Fibroblast of mammary gland (primary cell): Measurements from ENCODE around the gene HHIPL1.

Source experiments
- DNase-seq: peaks from one replicate; pipeline ENCODE4 v3.0.0-alpha.2; 2010; ENCODE audit warnings: low read depth
- H3K4me3 ChIP-seq: 2 replicates; pipeline ENCODE4 v1.5.1; 2011; ENCODE audit warnings: low read depth, mild to moderate bottlenecking, low read length, moderate library complexity; ENCODE audit not compliant: control insufficient read depth
- CTCF ChIP-seq: conservative IDR thresholded peaks from 2 replicates; pipeline ENCODE4 v1.5.1; 2011; ENCODE audit warnings: low read depth, low read length, inconsistent platforms; ENCODE audit not compliant: control insufficient read depth, insufficient read depth

Gene HHIPL1

GRCh38 chr14:99702115-99702514 is 57.2 kb downstream of the HHIPL1 start:
- no peak for DNase-seq
- no peak for TF ChIP-seq CTCF
- no peak overlapping the region for H3K4me3 ChIP-seq

GRCh38 chr14:99703381-99703780 is 58.5 kb downstream of the HHIPL1 start:
- H3K4me3 ChIP-seq: no peak overlapping the region
- no peak for DNase-seq
- no peak for TF ChIP-seq CTCF

- no peak for TF ChIP-seq CTCF
- H3K4me3 ChIP-seq: no peak overlapping the region
- no peak for DNase-seq
Observed at GRCh38 chr14:99704037-99704436, 59.1 kb downstream of the HHIPL1 start.

- no peak overlapping the region for H3K4me3 ChIP-seq
- no peak for DNase-seq
- no peak for TF ChIP-seq CTCF
Observed at GRCh38 chr14:99706107-99706900, 61.4 kb downstream of the HHIPL1 start.

GRCh38 chr14:99707420-99707819 is 62.5 kb downstream of the HHIPL1 start:
- no peak for TF ChIP-seq CTCF
- H3K4me3 ChIP-seq: no peak overlapping the region
- no peak for DNase-seq

- DNase-seq: no peak
- no peak overlapping the region for H3K4me3 ChIP-seq
- TF ChIP-seq CTCF: no peak
Observed at GRCh38 chr14:99707921-99708320, 63.0 kb downstream of the HHIPL1 start.
